HepG2 (cell line): ENCODE results near the gene ETFA. TPM values are rescaled to one million over a fixed set of nuclear protein-coding genes. Genes with fewer than 3 reads are reported as not detected.
A peak's percentile ranks its signal among the peaks of the same experiment; 100 is the strongest.

Source experiments
- BCL6 ChIP-seq: IDR thresholded peaks from 2 replicates; pipeline ENCODE4 v1.6.1; 2016; ENCODE audit warnings: missing genetic modification reagents, missing compliant biosample characterization
- HDAC1 ChIP-seq: sonication (generic); formaldehyde crosslinking; IDR thresholded peaks from 2 replicates; pipeline ENCODE4 v1.5.1; 2020; ENCODE audit warnings: mild to moderate bottlenecking, missing genetic modification reagents
- HHEX ChIP-seq: IDR thresholded peaks from 2 replicates; pipeline ENCODE4 v1.6.1; 2016; ENCODE audit warnings: control low read depth
- JDP2 ChIP-seq: sonication (generic); formaldehyde crosslinking; IDR thresholded peaks from 2 replicates; pipeline ENCODE4 v1.8.1; 2022; ENCODE audit warnings: missing genetic modification reagents, borderline replicate concordance
- KAT2B ChIP-seq: fragments of 150-350 bp; IDR thresholded peaks from 2 replicates; pipeline ENCODE4 v1.6.1; 2014; ENCODE audit warnings: low read depth, low read length, borderline replicate concordance
- KLF16 ChIP-seq, 2 experiments: sonication (generic) in 1 of 2; formaldehyde crosslinking in 1 of 2; IDR thresholded peaks; 2 replicates each; pipeline versions ENCODE4 v1.6.1 to v1.8.0; 2016 to 2023; ENCODE audit warnings: missing genetic modification reagents in 2 of 2, missing compliant biosample characterization in 1 of 2
- NFATC3 ChIP-seq: sonication (generic); formaldehyde crosslinking; IDR thresholded peaks from 2 replicates; pipeline ENCODE4 v1.5.1; 2020; ENCODE audit warnings: mild to moderate bottlenecking, missing genetic modification reagents
- NR1H2 ChIP-seq: sonication (generic); formaldehyde crosslinking; IDR thresholded peaks from 2 replicates; pipeline ENCODE4 v1.8.1; 2022; ENCODE audit warnings: low read depth, missing genetic modification reagents, borderline replicate concordance
- POLR2A ChIP-seq, 2 experiments: IDR thresholded peaks; 2 replicates each; pipeline ENCODE4 v1.6.1; 2011; ENCODE audit warnings: low read depth in 2 of 2, low read length in 2 of 2, mild to moderate bottlenecking in 1 of 2, moderate library complexity in 1 of 2; ENCODE audit not compliant: insufficient read depth in 1 of 2
- RBM22 ChIP-seq: fragments of 200-400 bp; formaldehyde crosslinking; optimal IDR thresholded peaks from 2 replicates; pipeline ENCODE3; 2017; ENCODE audit warnings: mild to moderate bottlenecking, low read length, moderate library complexity
- WIZ ChIP-seq: sonication (generic); formaldehyde crosslinking; IDR thresholded peaks from 2 replicates; pipeline ENCODE4 v1.5.1; 2020; ENCODE audit warnings: mild to moderate bottlenecking, missing genetic modification reagents
- ZNF138 ChIP-seq: sonication (generic); formaldehyde crosslinking; IDR thresholded peaks from 2 replicates; pipeline ENCODE4 v1.5.0; 2020; ENCODE audit warnings: mild to moderate bottlenecking, low read depth, missing genetic modification reagents
- ZNF367 ChIP-seq: sonication (generic); formaldehyde crosslinking; IDR thresholded peaks from 2 replicates; pipeline ENCODE4 v1.4.0; 2020; ENCODE audit warnings: missing genetic modification reagents, borderline replicate concordance
- ZNF441 ChIP-seq: sonication (generic); formaldehyde crosslinking; IDR thresholded peaks from 2 replicates; pipeline ENCODE4 v1.7.0; 2021; ENCODE audit warnings: missing genetic modification reagents, borderline replicate concordance
- ZNF644 ChIP-seq: IDR thresholded peaks from 2 replicates; pipeline ENCODE4 v1.6.1; 2016; ENCODE audit warnings: low read depth
- ZNF761 ChIP-seq: sonication (generic); formaldehyde crosslinking; conservative IDR thresholded peaks from 2 replicates; pipeline ENCODE4 v1.4.0; 2020; ENCODE audit warnings: mild to moderate bottlenecking, missing genetic modification reagents
- polyA plus RNA-seq, 8 experiments: library from polyadenylated mRNA; depleted of rRNA in 3 of 8; stranded (reverse) in 7 of 8; unstranded in 1 of 8; fragments of >200 nt; fragmentation: Illumina TruSeq in 4 of 8; extraction: Trizol in 4 of 8; gene quantifications; 2 replicates each; pipeline versions ENCODE4 v1.2.1 to v1.2.3, GENCODE V29; 2011 to 2016; ENCODE audit warnings: low read depth in 4 of 8, missing spikeins in 1 of 8, mixed read lengths in 1 of 8; ENCODE audit not compliant: insufficient read depth in 1 of 8
- total RNA-seq, 5 experiments: library from RNA; depleted of rRNA; stranded (reverse); fragments of >200 nt; fragmentation: Illumina TruSeq; extraction: Trizol; gene quantifications; 2 replicates each; pipeline ENCODE4 v1.2.3, GENCODE V29; 2016; ENCODE audit warnings: low read depth in 1 of 5
- TF ChIP-seq, protein P1 (sequence below): sonication (generic); formaldehyde crosslinking; IDR thresholded peaks from 2 replicates; pipeline ENCODE4 v1.5.1; 2020; ENCODE audit warnings: missing genetic modification reagents, mild to moderate bottlenecking, borderline replicate concordance
- TF ChIP-seq, protein P2 (sequence below): IDR thresholded peaks from 2 replicates; pipeline ENCODE4 v1.6.1; 2012; ENCODE audit warnings: low read length, improper control_type of control experiment
- TF ChIP-seq, protein P3 (sequence below): sonication (generic); formaldehyde crosslinking; IDR thresholded peaks from 2 replicates; pipeline ENCODE4 v1.4.0; 2020; ENCODE audit warnings: low read depth, mild to moderate bottlenecking, missing genetic modification reagents
- TF ChIP-seq, protein P4 (sequence below): sonication (generic); formaldehyde crosslinking; IDR thresholded peaks from 2 replicates; pipeline ENCODE4 v1.4.0; 2020; ENCODE audit warnings: low read depth, mild to moderate bottlenecking, missing genetic modification reagents
- TF ChIP-seq, protein P5 (sequence below): sonication (generic); formaldehyde crosslinking; IDR thresholded peaks from 2 replicates; pipeline ENCODE4 v1.4.0; 2020; ENCODE audit warnings: missing genetic modification reagents

ETFA gene
- total and polyA plus RNA-seq, 2 of the 13 experiments (the other 11 are each of a cell fraction or from before 2014, with no cell fraction given): 291 to 396 TPM

DNA sequence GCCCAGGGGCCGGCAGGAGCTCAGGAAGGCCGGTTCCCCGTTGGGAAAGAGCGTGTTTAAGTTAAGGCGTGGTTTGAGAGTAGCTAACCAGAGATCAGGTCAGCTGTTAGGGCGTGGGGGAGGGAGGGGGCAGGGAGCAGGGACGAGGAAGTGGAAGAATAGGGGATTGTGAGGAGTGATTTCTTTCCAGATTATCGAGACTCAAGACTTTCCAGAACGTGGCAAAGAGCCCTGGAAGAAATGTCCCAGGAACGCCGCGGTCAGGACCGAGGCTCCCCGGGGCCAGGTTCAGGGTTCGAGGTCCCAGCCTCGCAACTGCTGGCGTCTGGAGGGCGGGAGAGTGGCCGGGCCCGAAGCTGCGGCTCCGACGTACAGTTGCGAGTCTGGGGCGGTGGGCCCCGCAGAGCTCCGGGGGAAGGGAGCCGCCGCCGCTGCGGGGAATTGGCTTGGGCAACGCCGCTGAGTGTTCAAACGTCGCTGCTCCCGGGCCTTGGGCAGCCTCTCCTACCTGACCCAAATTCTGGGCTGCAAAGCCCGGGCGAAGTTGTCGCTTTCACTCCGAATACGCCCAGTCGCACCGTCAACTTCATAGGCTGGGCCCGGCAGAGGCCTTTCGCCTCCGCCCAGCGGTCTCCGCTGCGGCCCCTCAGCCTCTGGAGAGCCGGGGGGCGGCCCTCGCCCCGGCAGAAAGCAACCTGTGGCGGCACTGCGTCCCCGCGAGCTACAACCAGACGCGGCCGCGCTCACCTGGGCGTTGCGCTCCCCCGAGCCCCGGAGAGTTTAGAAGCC lies 34.8 kb upstream of the ETFA start (continued):
- TF ChIP-seq ZNF761 (no peak), HHEX (CRISPR knock-in tag) (no peak; the same call in 1 of the 2 replicates), ZNF644 (CRISPR knock-in tag) (no peak), KAT2B (no peak), POLR2A (IDR thresholded peaks at IDR 0.05; ENCODE audit: insufficient read depth in 1 of 2, low read depth in 2 of 2, low read length in 2 of 2) (peak in 1 of 2 experiments; percentile 47; a peak in 2 of 4 replicates), ZNF367 (no peak; the same call in 1 of the 2 replicates), BCL6 (CRISPR knock-in tag) (no peak), ZNF441 (CRISPR knock-in tag) (no peak), KLF16 (CRISPR knock-in tag; IDR thresholded peaks at IDR 0.05) (no peak), ZNF138 (no peak), RBM22 (no peak), JDP2 (CRISPR knock-in tag) (no peak; the same call in 1 of the 2 replicates), NR1H2 (CRISPR knock-in tag) (no peak), WIZ (no peak), HDAC1 (CRISPR knock-in tag) (peak; percentile 20), NFATC3 (CRISPR knock-in tag) (no peak)
- TF ChIP-seq, protein P1, sequence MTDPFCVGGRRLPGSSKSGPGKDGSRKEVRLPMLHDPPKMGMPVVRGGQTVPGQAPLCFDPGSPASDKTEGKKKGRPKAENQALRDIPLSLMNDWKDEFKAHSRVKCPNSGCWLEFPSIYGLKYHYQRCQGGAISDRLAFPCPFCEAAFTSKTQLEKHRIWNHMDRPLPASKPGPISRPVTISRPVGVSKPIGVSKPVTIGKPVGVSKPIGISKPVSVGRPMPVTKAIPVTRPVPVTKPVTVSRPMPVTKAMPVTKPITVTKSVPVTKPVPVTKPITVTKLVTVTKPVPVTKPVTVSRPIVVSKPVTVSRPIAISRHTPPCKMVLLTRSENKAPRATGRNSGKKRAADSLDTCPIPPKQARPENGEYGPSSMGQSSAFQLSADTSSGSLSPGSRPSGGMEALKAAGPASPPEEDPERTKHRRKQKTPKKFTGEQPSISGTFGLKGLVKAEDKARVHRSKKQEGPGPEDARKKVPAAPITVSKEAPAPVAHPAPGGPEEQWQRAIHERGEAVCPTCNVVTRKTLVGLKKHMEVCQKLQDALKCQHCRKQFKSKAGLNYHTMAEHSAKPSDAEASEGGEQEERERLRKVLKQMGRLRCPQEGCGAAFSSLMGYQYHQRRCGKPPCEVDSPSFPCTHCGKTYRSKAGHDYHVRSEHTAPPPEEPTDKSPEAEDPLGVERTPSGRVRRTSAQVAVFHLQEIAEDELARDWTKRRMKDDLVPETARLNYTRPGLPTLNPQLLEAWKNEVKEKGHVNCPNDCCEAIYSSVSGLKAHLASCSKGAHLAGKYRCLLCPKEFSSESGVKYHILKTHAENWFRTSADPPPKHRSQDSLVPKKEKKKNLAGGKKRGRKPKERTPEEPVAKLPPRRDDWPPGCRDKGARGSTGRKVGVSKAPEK (CRISPR knock-in tag): no peak
- TF ChIP-seq, protein P2, sequence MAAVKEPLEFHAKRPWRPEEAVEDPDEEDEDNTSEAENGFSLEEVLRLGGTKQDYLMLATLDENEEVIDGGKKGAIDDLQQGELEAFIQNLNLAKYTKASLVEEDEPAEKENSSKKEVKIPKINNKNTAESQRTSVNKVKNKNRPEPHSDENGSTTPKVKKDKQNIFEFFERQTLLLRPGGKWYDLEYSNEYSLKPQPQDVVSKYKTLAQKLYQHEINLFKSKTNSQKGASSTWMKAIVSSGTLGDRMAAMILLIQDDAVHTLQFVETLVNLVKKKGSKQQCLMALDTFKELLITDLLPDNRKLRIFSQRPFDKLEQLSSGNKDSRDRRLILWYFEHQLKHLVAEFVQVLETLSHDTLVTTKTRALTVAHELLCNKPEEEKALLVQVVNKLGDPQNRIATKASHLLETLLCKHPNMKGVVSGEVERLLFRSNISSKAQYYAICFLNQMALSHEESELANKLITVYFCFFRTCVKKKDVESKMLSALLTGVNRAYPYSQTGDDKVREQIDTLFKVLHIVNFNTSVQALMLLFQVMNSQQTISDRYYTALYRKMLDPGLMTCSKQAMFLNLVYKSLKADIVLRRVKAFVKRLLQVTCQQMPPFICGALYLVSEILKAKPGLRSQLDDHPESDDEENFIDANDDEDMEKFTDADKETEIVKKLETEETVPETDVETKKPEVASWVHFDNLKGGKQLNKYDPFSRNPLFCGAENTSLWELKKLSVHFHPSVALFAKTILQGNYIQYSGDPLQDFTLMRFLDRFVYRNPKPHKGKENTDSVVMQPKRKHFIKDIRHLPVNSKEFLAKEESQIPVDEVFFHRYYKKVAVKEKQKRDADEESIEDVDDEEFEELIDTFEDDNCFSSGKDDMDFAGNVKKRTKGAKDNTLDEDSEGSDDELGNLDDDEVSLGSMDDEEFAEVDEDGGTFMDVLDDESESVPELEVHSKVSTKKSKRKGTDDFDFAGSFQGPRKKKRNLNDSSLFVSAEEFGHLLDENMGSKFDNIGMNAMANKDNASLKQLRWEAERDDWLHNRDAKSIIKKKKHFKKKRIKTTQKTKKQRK: no peak
- TF ChIP-seq, protein P3, sequence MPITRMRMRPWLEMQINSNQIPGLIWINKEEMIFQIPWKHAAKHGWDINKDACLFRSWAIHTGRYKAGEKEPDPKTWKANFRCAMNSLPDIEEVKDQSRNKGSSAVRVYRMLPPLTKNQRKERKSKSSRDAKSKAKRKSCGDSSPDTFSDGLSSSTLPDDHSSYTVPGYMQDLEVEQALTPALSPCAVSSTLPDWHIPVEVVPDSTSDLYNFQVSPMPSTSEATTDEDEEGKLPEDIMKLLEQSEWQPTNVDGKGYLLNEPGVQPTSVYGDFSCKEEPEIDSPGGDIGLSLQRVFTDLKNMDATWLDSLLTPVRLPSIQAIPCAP: no peak
- TF ChIP-seq, protein P4, sequence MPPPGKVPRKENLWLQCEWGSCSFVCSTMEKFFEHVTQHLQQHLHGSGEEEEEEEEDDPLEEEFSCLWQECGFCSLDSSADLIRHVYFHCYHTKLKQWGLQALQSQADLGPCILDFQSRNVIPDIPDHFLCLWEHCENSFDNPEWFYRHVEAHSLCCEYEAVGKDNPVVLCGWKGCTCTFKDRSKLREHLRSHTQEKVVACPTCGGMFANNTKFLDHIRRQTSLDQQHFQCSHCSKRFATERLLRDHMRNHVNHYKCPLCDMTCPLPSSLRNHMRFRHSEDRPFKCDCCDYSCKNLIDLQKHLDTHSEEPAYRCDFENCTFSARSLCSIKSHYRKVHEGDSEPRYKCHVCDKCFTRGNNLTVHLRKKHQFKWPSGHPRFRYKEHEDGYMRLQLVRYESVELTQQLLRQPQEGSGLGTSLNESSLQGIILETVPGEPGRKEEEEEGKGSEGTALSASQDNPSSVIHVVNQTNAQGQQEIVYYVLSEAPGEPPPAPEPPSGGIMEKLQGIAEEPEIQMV (CRISPR knock-in tag): no peak
- TF ChIP-seq, protein P5, sequence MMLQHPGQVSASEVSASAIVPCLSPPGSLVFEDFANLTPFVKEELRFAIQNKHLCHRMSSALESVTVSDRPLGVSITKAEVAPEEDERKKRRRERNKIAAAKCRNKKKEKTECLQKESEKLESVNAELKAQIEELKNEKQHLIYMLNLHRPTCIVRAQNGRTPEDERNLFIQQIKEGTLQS (CRISPR knock-in tag): no peak
